ENCODE data around the gene CDK8.

CDK8 gene

DNA sequence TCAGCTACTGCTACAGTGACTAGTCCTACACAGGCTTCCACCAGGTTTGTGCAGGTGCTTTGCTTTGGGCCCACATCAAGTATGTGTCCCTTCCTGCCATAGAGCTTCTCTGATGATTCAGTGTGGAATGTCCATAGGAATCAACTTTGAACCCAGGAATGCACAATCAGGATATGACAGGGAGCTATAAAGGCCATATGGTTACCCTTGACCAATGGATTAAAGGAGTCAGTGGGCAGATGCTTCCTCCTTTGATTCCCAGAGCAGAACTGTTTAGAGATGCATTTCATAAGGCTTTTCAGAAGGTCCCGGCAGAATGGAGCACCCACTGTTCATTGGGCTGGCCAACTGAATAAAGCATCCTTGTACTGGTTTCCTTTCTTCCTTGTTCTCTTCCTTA, 158.3 kb downstream of the CDK8 start:
- Mint-ChIP-seq H3K4me1 (ENCODE audit: low read depth) (no peaks in the 10 kb centered on the region), H3K27ac (no peak overlapping the region), H3K27me3 (no peaks in the 10 kb centered on the region), H3K4me3 (no peak overlapping the region), H3K9me3 (peaks cover 11% of the 10 kb centered on the region), H3K36me3 (ENCODE audit: low read depth) (peaks cover under 1% of the 10 kb centered on the region)

DNA sequence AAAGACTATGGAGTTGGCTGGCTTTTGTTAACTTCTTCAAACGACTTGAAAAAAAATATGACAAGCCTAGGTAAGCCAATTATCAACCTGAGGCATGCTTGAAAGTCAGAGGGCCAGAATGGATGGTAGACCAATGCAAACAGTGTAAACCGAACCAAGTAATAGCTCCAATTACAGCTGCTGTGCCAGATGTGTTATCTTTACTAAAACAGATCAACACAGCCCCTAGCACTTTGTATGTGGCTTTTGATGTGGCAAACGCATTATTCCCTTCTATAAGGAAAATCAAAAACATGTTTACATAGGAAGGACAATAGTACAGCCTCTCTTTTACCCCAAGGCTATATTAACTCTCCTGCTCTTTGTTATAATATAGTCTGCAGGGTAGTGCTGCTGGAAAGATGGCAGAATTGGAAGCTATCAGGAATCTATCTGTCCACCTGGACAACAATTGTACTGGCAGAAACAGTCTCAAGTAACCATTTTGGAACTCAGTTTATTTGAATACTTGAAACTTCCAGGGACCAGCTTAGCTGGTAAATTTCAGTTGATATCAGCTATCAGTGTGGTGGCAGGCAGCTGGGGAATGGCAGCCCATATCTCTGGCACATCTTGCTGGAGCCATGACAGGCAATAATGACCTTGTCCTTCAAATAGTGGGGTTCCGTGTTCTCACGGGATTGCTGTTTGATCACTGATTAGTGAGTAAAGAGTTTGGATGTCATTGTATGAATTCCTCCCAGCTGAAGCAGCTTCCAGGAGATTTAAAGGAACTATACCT, 159.2 kb downstream of the CDK8 start:
- Mint-ChIP-seq H3K4me1 (ENCODE audit: low read depth) (no peaks in the 10 kb centered on the region), H3K9me3 (peaks cover 11% of the 10 kb centered on the region), H3K27me3 (no peaks in the 10 kb centered on the region), H3K4me3 (no peak overlapping the region), H3K27ac (no peak overlapping the region), H3K36me3 (ENCODE audit: low read depth) (no peaks in the 10 kb centered on the region)

DNA sequence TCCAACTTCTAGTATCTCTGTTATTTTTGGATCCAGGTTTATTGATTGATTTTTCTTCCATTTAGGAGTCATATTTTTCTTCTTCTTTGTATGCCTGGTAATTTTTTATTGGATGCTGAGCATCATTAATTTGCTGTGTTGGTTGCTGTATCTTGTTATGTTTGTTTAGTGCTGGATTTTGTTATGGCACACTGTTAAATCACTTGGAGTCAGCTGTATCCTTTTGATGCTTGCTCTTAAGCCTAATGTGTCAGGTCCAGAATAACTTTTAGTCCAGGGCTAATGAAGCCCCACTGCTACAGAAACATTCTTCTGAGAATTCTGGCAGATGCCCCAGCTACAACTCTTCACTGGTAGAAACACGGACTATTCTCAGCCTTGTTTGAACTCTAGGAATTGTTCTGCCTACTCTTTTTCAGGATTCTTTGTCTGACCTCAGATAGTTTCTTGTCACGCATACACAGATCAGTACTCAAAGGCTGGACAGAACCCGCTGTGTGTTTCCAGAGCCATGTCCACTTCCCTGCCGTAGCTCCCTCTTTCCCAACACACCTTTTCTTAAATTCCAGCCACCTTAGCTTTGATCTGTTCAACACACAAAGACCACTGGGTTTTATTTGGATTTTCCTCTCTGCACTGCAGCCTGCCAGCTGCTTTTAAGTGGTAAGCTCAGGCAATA, 166.5 kb downstream of the CDK8 start:
- no peaks in the 10 kb centered on the region for H3K4me1 Mint-ChIP-seq (ENCODE audit: low read depth)
- H3K27me3 Mint-ChIP-seq = peaks cover 6% of the 10 kb centered on the region
- H3K36me3 Mint-ChIP-seq (ENCODE audit: low read depth) = no peaks in the 10 kb centered on the region
- no peak overlapping the region for H3K27ac Mint-ChIP-seq
- no peaks in the 10 kb centered on the region for H3K9me3 Mint-ChIP-seq
- no peak overlapping the region for H3K4me3 Mint-ChIP-seq

DNA sequence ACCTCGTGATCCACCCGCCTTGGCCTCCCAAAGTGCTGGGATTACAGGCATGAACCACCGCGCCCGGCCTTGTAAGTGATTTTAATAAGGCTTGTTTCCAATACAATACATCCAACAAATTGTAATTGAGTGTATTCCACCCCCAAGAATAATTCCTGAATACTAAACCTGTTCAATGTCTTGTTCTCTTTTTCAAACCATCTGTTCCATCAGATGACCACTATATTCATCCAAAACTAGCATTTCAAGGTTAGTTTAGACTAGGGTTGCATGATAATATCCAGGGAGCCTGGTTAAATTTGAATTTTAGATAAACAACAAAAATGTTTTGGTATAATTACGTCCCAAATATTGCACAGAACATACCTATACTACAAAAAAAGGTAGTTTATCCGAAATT, 168.1 kb downstream of the CDK8 start:
- no peaks in the 10 kb centered on the region for H3K9me3 Mint-ChIP-seq
- H3K4me3 Mint-ChIP-seq = no peak overlapping the region
- peaks cover 14% of the 10 kb centered on the region for H3K27me3 Mint-ChIP-seq
- no peaks in the 10 kb centered on the region for H3K4me1 Mint-ChIP-seq (ENCODE audit: low read depth)
- no peaks in the 10 kb centered on the region for H3K36me3 Mint-ChIP-seq (ENCODE audit: low read depth)
- H3K27ac Mint-ChIP-seq = no peak overlapping the region

DNA sequence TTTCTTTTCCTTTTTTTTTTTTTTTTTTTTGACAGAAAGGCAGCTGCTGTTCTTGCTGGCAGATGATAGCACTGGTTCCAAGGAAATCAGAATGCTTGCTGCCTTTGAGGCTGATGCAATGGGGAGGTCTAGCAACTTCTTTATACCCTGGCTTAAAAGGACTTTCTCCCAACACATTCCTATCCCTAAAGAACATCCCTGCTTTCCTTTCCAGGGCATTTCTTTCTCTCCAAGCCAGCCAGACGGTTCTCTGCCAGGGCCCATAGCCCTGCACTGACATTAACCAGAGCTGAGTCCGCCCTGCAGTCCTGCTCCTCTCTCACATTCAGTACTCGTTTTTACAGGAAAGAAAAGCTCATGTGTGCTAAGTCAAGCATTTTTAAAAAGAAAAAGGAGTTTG, 169.7 kb downstream of the CDK8 start:
- Mint-ChIP-seq H3K4me3 (no peak overlapping the region), H3K4me1 (ENCODE audit: low read depth) (no peaks in the 10 kb centered on the region), H3K27ac (no peak overlapping the region), H3K27me3 (peaks cover 17% of the 10 kb centered on the region), H3K9me3 (no peaks in the 10 kb centered on the region), H3K36me3 (ENCODE audit: low read depth) (no peaks in the 10 kb centered on the region)

DNA sequence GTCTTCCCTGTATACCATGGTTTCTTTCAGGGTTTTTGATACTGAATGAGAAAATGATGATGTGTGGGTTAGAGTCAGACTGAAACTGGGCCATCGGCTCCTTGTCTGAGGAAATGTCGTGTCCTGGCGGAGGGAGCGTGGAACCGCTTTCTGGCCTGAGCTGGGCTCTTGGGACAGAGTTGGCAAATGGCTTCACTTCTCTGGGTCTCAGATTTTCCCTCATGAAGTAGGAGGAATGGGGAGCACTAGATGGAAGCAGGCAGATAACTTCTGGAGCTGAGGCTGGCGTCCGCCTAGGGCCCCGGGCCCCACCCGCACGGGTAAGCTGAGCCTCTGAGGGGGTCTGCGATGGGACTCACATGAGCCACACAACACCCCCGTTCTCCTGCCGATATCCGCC, 170.3 kb downstream of the CDK8 start:
- Mint-ChIP-seq H3K9me3 (no peaks in the 10 kb centered on the region), H3K4me1 (ENCODE audit: low read depth) (no peaks in the 10 kb centered on the region), H3K4me3 (no peak overlapping the region), H3K27me3 (peaks cover 17% of the 10 kb centered on the region), H3K36me3 (ENCODE audit: low read depth) (no peaks in the 10 kb centered on the region), H3K27ac (no peak overlapping the region)

DNA sequence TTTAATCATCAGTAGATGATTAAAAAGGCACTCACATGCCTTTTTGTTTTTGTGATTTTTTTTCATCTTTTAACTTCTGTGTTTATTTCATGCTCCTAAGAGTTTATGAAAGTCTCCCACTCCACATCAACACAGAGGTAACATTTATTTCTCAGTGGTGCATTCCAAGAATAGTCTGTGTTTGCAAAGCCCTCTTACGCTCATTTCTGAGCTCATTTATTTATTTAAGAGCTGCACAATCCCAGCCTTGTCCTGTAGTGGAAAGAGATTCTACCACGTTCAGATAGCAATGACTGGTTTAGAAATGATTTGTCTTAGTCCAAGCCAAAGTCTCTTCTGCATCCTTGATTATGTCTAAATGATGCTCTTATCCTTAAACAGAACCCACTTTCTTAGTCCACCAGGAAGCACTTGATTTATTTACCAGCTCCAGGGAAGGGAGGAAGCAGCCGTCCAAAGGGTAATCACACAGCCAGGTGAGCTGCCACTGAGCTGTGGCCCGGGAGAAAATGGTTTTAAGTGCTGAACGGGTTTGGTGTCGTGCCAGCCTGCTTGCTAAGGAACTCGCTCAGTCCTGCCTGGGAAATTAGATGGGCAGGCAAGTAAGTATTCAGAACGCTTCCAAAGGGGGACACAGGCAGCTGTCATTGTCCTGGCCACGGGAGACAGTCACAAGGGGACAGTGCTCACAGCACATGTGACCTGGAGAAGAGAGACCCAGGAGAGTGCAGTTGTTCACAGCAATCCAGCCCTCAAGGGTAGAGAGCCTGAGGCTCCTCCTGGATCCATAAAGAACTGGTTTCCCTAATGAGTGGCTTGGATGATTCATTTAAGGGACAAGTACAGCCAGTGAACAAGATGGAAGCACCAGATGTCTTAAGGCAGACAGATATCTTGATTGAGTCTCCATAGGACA, 171.8 kb downstream of the CDK8 start:
- H3K27me3 Mint-ChIP-seq = peaks cover 17% of the 10 kb centered on the region
- no peak overlapping the region for H3K27ac Mint-ChIP-seq
- H3K4me3 Mint-ChIP-seq = no peak overlapping the region
- H3K9me3 Mint-ChIP-seq = no peaks in the 10 kb centered on the region
- no peaks in the 10 kb centered on the region for H3K4me1 Mint-ChIP-seq (ENCODE audit: low read depth)
- H3K36me3 Mint-ChIP-seq (ENCODE audit: low read depth) = no peaks in the 10 kb centered on the region

DNA sequence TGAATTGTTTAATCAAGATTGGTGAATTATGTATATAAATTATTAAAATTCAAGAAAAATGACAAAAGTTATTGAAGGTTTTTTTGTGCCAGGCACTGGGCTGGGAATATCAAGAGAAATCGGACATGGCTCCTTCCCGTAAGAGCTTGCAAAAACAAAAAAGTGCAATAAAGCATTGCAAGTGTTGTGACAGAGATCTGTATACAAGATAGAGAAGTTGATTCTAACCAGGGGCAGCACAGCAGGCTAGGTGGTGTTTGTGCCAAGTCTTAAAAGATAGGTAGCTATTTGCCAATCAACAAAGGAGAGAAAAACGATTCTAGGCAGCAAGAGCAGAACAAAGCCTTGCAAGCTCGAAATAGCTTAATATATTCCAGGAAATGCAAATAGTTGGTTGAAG, 179.8 kb downstream of the CDK8 start:
- no peaks in the 10 kb centered on the region for H3K36me3 Mint-ChIP-seq (ENCODE audit: low read depth)
- peaks cover 7% of the 10 kb centered on the region for H3K27me3 Mint-ChIP-seq
- no peak overlapping the region for H3K4me3 Mint-ChIP-seq
- H3K4me1 Mint-ChIP-seq (ENCODE audit: low read depth) = no peaks in the 10 kb centered on the region
- peaks cover 18% of the 10 kb centered on the region for H3K9me3 Mint-ChIP-seq
- no peak overlapping the region for H3K27ac Mint-ChIP-seq

DNA sequence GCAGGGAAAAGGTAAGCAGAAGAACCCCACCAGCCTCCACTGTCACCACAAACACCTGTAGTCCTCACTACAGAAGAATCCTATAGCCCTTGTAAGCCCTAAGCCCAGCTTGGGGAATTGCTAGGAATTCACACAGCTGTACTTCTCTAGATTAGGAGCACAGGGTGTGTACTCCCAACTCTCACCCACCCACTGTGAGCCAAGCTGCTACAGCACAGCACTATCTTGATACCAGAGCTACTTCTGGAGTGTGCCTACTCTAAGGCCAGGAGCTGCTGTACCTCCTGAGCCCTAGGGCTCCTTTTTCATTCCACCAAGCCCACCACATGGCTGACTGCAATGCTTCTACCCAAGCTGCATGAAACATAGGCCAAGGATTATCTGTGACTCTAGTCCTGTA, 181.2 kb downstream of the CDK8 start:
- H3K9me3 Mint-ChIP-seq = peaks cover 18% of the 10 kb centered on the region
- H3K4me3 Mint-ChIP-seq = no peak overlapping the region
- no peaks in the 10 kb centered on the region for H3K4me1 Mint-ChIP-seq (ENCODE audit: low read depth)
- peaks cover 7% of the 10 kb centered on the region for H3K27me3 Mint-ChIP-seq
- no peak overlapping the region for H3K27ac Mint-ChIP-seq
- H3K36me3 Mint-ChIP-seq (ENCODE audit: low read depth) = no peaks in the 10 kb centered on the region

DNA sequence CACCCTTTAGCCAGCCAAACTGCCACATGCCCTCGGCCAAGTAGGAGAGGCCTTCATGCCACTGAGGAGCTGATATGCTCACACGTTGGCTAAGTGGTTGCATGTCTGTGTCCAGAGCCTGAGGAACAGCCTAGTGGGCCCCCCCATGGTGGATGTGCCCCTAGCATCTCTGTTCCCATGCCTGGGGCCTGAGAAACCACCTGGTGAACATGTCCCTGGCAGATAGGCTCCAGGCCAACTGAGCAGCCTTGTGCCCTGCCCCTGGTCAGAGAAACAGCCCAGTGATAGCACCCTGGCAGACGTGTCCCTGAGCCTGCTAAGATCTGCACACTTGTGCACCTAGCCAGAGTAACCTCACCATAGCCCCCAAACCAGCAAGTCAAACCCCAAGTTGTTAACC, 181.7 kb downstream of the CDK8 start:
- H3K9me3 Mint-ChIP-seq = peaks cover 18% of the 10 kb centered on the region
- no peaks in the 10 kb centered on the region for H3K4me1 Mint-ChIP-seq (ENCODE audit: low read depth)
- H3K36me3 Mint-ChIP-seq (ENCODE audit: low read depth) = no peaks in the 10 kb centered on the region
- H3K4me3 Mint-ChIP-seq = no peak overlapping the region
- H3K27ac Mint-ChIP-seq = no peak overlapping the region
- H3K27me3 Mint-ChIP-seq = peaks cover 7% of the 10 kb centered on the region

DNA sequence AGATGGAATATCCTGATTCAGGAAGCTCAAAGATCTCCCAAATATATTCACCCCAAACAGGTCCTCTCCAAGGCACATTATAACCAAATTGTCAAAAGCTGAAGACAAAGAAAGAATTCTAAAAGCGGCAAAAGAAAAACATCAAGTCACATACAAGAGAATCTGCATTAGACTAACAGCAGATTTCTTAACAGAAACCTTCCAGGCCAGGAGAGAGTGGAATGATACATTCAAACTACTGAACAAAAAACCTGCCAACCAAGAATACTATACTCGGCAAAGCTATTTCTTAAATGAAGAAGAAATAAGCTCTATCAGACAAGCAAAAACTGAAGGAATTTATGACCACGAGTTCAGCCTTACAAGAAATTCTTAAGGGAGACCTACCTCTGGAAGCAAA, 183.0 kb downstream of the CDK8 start:
- Mint-ChIP-seq H3K27ac (no peak overlapping the region), H3K27me3 (peaks cover 1% of the 10 kb centered on the region), H3K36me3 (ENCODE audit: low read depth) (no peaks in the 10 kb centered on the region), H3K9me3 (peaks cover 18% of the 10 kb centered on the region), H3K4me1 (ENCODE audit: low read depth) (no peaks in the 10 kb centered on the region), H3K4me3 (no peak overlapping the region)

DNA sequence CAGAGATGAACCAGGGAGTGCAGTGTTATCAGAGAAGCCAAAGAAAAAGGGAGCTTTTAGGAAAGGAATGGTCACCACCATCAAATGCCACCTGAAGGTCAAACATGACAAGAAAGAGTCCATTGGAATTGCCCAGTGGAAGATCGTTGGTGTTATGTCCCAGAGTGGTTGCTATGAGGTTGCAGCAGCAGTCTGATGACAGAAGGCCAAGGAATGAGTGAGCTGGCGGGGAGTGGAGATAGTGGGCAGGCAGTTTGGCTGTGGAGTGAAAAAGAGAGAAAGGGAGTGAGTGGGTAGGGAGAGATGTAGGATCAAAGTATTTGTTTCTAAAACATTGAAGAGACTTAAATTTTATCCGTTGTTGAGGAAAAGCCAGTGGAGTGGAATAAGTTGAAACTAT, 186.2 kb downstream of the CDK8 start:
- Mint-ChIP-seq H3K36me3 (ENCODE audit: low read depth) (no peaks in the 10 kb centered on the region), H3K4me3 (no peak overlapping the region), H3K9me3 (peaks cover 12% of the 10 kb centered on the region), H3K4me1 (ENCODE audit: low read depth) (no peaks in the 10 kb centered on the region), H3K27me3 (peaks cover 4% of the 10 kb centered on the region), H3K27ac (no peak overlapping the region)

DNA sequence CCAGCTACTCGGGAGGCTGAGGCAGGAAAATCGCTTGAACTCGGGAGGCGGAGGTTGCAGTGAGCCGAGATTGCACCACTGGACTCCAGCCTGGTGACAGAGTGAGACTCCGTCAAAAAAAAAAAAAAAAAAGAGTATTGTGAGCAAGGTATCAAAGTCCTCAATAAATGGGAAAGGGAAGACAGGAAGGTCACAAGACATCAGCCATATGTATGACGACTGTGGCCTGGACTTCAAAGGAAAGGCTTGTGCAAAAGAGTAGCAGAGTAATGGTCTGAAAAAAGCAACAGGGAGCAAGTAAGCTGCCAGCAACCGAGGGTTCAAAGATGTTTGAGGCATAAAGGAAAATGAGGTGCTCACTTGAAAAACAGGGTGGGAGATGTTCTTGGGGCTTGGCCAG, 187.5 kb downstream of the CDK8 start:
- Mint-ChIP-seq H3K4me1 (ENCODE audit: low read depth) (no peaks in the 10 kb centered on the region), H3K36me3 (ENCODE audit: low read depth) (no peaks in the 10 kb centered on the region), H3K27ac (no peak overlapping the region), H3K27me3 (peaks cover 12% of the 10 kb centered on the region), H3K9me3 (peaks cover 5% of the 10 kb centered on the region), H3K4me3 (no peak overlapping the region)

DNA sequence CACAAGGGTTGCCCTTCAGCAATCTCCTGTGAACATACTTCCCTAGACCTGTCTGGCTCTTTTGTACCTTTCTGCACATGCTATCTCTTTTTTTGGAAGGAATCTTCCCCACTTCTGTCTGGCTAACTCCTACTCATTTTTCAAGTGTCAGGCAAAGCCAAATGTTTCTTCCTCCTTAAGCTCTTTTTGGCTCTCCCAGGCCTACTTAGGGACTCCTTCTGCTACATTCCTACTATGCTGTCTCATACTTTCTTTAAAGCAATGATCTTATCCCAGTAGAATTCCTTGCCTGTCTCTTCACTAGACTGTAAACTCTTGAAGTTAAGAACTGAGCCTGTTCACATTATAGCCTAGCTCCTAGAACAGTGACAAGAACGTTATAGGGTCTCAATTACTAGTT, 188.6 kb downstream of the CDK8 start:
- no peak overlapping the region for H3K4me3 Mint-ChIP-seq
- no peaks in the 10 kb centered on the region for H3K36me3 Mint-ChIP-seq (ENCODE audit: low read depth)
- no peak overlapping the region for H3K27ac Mint-ChIP-seq
- peaks cover 22% of the 10 kb centered on the region for H3K27me3 Mint-ChIP-seq
- no peaks in the 10 kb centered on the region for H3K4me1 Mint-ChIP-seq (ENCODE audit: low read depth)
- H3K9me3 Mint-ChIP-seq = no peaks in the 10 kb centered on the region

DNA sequence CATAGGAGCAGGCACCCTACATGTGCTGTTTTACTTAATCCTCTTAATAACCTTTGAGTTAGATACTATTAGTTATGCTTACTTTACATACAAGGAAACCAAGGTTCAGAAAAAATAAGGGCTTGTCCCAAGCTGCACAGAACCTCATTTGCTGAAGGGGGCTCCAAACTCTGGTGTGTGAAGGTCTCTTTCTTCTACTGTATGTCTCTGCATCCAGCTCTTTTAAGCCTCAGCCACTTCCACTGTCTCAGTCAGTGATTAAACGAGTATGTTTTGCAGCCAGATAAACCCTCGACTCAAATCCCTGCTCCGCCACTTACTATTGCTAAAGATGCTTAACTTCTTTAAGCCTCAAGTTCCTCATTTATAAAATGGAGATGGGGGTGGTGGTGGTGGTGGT, 191.2 kb downstream of the CDK8 start:
- no peaks in the 10 kb centered on the region for H3K36me3 Mint-ChIP-seq (ENCODE audit: low read depth)
- peaks cover 40% of the 10 kb centered on the region for H3K27me3 Mint-ChIP-seq
- no peak overlapping the region for H3K27ac Mint-ChIP-seq
- H3K9me3 Mint-ChIP-seq = no peaks in the 10 kb centered on the region
- no peak overlapping the region for H3K4me3 Mint-ChIP-seq
- no peaks in the 10 kb centered on the region for H3K4me1 Mint-ChIP-seq (ENCODE audit: low read depth)

All from stimulated activated naive CD8-positive, alpha-beta T cell treated with anti-CD3 and anti-CD28 coated beads, Interleukin-15, Interleukin-2, amounts not matched to agents 100 ng/mL and 50 ng/mL, for 24 hours (primary cell).